ENCODE data around the gene TLCD3A.

- TF ChIP-seq, protein P1, sequence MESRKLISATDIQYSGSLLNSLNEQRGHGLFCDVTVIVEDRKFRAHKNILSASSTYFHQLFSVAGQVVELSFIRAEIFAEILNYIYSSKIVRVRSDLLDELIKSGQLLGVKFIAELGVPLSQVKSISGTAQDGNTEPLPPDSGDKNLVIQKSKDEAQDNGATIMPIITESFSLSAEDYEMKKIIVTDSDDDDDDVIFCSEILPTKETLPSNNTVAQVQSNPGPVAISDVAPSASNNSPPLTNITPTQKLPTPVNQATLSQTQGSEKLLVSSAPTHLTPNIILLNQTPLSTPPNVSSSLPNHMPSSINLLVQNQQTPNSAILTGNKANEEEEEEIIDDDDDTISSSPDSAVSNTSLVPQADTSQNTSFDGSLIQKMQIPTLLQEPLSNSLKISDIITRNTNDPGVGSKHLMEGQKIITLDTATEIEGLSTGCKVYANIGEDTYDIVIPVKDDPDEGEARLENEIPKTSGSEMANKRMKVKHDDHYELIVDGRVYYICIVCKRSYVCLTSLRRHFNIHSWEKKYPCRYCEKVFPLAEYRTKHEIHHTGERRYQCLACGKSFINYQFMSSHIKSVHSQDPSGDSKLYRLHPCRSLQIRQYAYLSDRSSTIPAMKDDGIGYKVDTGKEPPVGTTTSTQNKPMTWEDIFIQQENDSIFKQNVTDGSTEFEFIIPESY (IDR thresholded peaks at IDR 0.05; ENCODE audit: borderline replicate concordance, low read depth), result no peak
- TF ChIP-seq, protein P2, sequence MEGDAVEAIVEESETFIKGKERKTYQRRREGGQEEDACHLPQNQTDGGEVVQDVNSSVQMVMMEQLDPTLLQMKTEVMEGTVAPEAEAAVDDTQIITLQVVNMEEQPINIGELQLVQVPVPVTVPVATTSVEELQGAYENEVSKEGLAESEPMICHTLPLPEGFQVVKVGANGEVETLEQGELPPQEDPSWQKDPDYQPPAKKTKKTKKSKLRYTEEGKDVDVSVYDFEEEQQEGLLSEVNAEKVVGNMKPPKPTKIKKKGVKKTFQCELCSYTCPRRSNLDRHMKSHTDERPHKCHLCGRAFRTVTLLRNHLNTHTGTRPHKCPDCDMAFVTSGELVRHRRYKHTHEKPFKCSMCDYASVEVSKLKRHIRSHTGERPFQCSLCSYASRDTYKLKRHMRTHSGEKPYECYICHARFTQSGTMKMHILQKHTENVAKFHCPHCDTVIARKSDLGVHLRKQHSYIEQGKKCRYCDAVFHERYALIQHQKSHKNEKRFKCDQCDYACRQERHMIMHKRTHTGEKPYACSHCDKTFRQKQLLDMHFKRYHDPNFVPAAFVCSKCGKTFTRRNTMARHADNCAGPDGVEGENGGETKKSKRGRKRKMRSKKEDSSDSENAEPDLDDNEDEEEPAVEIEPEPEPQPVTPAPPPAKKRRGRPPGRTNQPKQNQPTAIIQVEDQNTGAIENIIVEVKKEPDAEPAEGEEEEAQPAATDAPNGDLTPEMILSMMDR (IDR thresholded peaks at IDR 0.05), result no peak
- TF ChIP-seq RAD21 (IDR thresholded peaks at IDR 0.05; ENCODE audit: low read length) (no peak), NFIC (IDR thresholded peaks at IDR 0.05; ENCODE audit: borderline replicate concordance) (no peak), YY1 (IDR thresholded peaks at IDR 0.05; ENCODE audit: low read depth) (no peak), GATA2 (CRISPR knock-in tag; IDR thresholded peaks at IDR 0.05) (no peak)
Observed at GRCh38 chr17:753418-753817, 21.0 kb downstream of the TLCD3A start.
